Superior temporal gyrus (tissue), 1 donor: ENCODE data around the gene POP4.

Experiments used
- DNase-seq: peaks from one replicate; pipeline ENCODE4 v3.0.0-alpha.2; 2016; ENCODE audit errors: extremely low spot score

The POP4 gene

DNA sequence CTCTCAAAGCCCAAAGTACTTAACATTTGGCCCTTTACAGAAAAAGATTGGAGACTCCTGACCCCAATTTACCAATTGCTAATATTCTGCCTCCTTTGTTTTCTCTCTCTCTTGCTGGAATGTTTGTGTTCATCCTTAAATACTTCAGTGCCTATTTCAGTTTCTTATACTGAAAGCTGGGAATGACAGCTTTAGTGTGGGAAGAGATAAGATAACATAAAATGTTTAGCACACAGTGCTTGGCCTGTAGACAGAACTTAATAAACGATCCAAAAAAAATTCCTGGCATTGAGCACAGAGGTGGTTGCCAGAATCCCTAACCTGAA, 56.2 kb downstream of the POP4 start:
- DNase-seq, result no peak

DNA sequence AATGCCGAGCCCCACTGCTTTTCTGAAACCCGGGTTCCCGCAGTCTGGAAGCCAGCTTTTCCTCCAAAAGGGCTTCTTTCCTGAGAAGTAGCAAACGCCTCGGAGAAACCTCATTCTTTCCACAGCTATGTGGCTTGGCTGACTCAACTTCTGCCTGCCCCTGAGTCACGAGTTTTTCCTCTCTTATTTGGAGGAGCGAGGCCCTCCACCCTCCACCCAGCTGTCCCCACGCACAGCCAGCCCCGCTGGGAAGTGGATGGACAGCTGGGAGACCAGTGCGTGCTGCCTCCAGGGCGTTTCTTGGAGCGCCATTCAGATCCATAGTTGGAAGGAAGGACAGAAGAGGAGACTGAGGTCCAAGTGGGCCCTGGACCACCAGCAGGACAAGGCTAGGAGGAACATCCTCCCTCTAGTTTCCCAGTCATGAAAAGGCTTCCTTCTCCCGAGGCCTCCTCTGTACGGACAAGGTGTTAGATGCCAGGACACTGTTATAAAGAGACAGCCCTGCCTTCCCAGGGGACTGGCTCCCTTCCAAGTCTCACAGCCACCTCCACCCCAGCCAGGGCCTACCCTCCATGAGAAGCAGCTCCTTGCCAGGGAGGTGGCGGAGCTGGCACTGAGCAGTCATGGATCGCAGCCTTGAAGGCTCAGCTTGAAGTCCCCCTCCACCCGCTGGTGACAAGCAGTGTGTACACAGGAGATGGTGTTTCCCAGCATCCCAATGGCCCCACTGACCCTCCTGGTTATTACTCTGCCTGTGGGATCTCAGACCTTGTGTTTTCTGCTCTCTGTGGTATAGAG, 56.7 kb downstream of the POP4 start:
- DNase-seq, result peak; percentile 35

DNA sequence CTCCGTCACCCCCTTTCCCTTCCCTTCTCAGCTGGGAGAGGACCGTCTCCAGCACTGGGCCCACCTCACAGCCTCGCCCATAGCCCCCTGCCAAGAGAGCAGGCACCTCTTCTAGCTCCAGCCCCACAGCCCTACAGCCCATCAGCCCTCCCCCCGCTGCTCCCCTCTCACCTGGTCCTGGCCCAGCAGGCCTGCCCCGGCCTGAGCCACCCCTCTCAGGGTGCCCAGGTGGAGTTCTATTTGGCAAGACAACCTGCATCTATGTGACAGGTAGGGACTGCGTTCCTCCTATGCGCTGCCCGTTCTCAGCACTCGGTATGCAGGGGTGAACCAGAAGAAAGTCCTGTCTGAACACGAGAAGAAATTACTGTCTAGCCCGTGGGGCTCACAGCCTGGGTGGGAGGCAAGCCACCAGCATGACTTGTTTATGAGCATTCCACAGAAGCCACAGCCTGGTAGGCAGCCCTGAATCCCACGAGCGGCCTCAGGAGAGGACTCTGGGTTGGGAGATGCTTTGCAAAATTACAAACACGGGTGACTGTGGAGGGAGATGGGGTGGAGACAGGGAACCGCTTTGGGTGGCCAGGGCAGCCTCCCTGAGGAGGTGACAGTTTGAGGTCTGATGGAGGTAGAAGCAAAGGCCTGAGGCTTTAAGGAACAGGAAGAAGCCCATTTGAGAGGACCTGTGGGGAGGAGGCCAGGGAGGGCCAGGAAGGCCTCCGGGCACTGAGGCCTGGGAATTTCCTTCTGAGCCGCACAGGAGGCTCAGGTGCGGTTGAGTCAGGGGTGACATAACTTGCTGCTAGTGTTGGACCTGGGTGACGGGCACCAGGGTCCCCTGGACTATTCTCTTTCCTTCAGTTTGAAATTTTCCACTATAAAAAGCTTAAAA, 58.0 kb downstream of the POP4 start:
- DNase-seq, result no peak

DNA sequence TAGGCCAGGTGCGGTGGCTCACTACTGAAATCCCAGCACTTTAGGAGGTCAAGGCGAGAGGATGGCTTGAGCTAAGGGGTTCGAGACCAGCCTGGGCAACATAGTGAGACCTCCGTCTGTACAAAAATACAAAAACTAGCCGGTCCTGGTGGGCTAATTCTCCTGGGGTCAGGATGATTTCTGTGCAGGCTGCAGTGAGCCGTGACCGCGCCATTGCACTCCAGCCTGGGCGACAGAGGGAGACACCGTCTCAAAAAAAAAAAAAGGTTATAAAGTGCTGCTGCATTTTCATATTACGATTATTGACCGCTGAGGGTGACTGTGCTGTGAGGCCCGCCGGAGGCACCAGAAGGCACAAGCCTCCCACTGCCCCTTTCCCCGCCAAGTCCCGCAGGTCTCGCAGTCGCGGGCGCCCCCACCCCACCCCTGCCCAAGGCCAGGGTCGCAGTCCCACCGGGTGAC, 58.7 kb downstream of the POP4 start:
- DNase-seq, result no peak

DNA sequence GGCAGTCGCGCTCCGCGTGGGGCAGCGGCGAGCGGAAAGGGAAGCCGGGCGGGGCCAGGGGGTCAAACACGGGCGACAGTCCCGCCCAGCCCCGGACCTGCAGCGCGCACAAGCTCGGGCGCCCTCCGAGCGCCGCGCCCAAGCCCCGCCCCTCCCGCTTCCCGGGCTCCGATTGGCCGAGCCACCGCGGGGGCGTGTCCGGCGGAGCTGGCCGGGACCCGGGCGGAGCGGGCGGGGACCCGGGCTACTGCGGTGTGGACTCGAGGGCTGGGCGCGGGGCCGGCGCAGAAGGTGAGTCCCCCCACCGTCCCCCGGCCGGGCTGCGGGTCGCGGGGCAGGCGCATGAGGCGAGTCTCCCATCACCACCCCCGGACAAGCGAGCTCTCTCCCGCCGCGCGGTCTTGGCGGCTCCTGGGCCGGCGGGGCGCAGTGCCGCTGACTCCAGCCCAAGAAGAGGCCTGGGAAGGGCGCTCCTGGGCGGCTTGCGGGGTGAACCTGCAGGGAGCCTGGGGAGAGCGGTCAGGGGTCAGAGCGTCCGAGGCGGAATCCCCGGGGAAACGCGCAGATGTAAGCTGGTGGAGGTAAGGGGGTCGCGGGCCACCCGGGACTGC, 59.2 kb downstream of the POP4 start, which contains the start of gene PLEKHF1:
Gene PLEKHF1, plus strand, starts transcription at position 247 of the 611 bp plus-strand sequence. CDS start 8,379 bp downstream, outside the sequence.
- DNase-seq, result peak; percentile 82

DNA sequence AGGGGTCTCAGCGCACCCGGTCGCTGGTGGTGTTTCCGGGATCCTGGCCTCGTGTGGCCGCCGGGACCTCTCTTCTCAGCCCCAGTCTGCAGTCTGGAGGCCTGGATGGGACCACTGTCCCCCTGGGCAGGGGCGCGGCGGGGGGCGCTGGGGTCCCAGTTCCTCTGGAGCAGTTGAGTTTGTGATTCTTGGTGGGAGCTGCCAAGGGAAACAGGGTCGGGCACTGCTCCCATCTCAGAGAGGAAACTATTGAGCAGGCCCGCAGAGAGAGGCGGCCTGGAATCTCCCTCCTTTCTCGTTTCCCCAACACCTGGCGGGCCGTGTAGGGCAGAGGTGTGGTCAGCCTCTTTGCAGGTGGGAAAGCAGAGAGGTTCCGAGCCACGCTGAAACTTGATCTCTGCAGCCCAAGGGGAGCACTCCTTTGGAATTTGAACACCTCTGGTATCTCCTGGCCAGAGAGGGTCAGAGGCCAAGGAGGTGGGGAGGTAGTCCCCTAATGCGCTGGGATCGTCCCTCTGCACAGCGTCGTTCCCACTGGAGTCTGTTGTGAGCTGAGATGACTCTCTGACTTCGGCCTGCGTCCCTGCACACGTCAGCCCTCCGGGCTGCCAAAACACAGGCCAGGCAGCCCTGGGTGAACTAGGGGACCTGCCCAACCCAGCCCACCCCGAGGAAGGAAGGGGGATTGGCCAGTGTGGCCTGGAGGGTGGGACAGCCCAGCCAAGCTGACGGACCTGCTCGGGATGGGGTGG, 59.9 kb downstream of the POP4 start:
- DNase-seq, result peak; percentile 16
